ENCODE data around the gene PDHA2. TPM values are rescaled to one million over a fixed set of nuclear protein-coding genes. Genes with fewer than 3 reads are reported as not detected.

Gene PDHA2
- total and polyA plus RNA-seq, 7 donors = not detected

- Histone ChIP-seq H3K4me1 (no peaks in the 10 kb centered on the region), H3K27me3 (no peaks in the 10 kb centered on the region), H3K27ac (no peak overlapping the region), H3K36me3 (no peaks in the 10 kb centered on the region), H3K9me3 (no peaks in the 10 kb centered on the region), H3K4me3 (no peak overlapping the region)
- intact Hi-C loops (cut with DNase I) = no loop called here
- no peak for TF ChIP-seq CTCF (IDR thresholded peaks at IDR 0.05)
- no peak for TF ChIP-seq POLR2A (IDR thresholded peaks at IDR 0.05)
- TF ChIP-seq EP300 (IDR thresholded peaks at IDR 0.05) = no peak
- no peak for DNase-seq
- 92 to 95% methylated on average over 2 of the region's 2 CpGs for WGBS, 2 donors
Observed at GRCh38 chr4:95830651-95831050, 9.2 kb upstream of the PDHA2 start.

DNA sequence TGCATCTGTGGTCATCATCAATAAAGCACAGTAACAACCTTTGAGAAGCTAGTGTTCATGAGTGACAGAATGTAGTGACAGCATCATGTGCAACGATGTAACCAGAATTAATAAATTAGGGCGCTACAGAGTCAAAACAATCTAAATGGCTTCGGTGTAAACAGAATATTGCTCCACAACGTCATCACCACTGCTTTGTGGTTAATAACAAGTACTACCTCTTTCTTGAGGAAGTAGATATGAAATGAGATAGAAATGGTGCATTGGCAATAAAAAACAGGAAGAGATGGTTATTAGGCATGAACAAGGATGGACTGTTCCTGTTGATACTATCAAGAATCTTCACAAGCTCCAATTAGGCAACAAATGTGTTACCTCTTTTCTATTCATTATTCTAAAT, 8.7 kb upstream of the PDHA2 start:
- DNase-seq = no peak
- TF ChIP-seq POLR2A (IDR thresholded peaks at IDR 0.05) (no peak), POLR2AphosphoS5 (IDR thresholded peaks at IDR 0.05) (no peak), EP300 (IDR thresholded peaks at IDR 0.05) (no peak), CTCF (IDR thresholded peaks at IDR 0.05) (no peak)
- H3K4me3 ChIP-seq = no peak overlapping the region
- H3K27ac ChIP-seq = no peak overlapping the region
- no peaks in the 10 kb centered on the region for H3K4me1 ChIP-seq
- 46 to 51% methylated on average over 4 of the region's 4 CpGs for WGBS, 2 donors
- no peaks in the 10 kb centered on the region for H3K27me3 ChIP-seq
- intact Hi-C loops (cut with DNase I) = no loop called here
- H3K9me3 ChIP-seq = no peaks in the 10 kb centered on the region
- no peaks in the 10 kb centered on the region for H3K36me3 ChIP-seq

GRCh38 chr4:95833711-95834194, 6.1 kb upstream of the PDHA2 start:
- no peak overlapping the region for H3K27ac ChIP-seq
- no peaks in the 10 kb centered on the region for H3K4me1 ChIP-seq
- H3K9me3 ChIP-seq = no peaks in the 10 kb centered on the region
- intact Hi-C loops (cut with DNase I) = no loop called here
- H3K4me3 ChIP-seq = no peak overlapping the region
- no peaks in the 10 kb centered on the region for H3K36me3 ChIP-seq
- no peak for TF ChIP-seq EP300 (IDR thresholded peaks at IDR 0.05)
- TF ChIP-seq POLR2A (IDR thresholded peaks at IDR 0.05) = no peak
- no peak for TF ChIP-seq CTCF (IDR thresholded peaks at IDR 0.05)
- TF ChIP-seq POLR2AphosphoS5 (IDR thresholded peaks at IDR 0.05) = no peak
- no peaks in the 10 kb centered on the region for H3K27me3 ChIP-seq
- DNase-seq = no peak

DNA sequence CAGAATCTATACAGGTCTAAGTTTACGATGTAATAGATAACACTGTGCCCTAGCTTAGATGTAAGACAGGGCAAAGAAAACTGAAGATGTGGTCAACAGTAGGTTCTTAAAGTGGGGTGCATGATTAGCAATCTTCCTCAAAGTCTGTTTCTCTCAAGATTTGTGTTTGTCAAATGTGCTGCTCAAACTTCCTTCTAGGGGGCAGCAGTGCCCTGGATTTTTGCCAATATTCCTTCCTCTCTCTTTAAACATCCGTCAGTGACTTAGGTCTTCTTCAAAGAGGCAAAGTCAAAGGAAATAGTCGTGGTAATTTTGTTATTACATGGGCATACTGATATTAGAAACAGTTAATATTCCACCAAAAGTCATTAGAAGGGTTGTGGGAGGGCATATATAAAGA, 4.2 kb upstream of the PDHA2 start:
- Histone ChIP-seq H3K9me3 (no peaks in the 10 kb centered on the region), H3K4me3 (no peak overlapping the region), H3K27ac (no peak overlapping the region), H3K27me3 (no peaks in the 10 kb centered on the region), H3K36me3 (no peaks in the 10 kb centered on the region), H3K4me1 (no peaks in the 10 kb centered on the region)
- intact Hi-C loops (cut with DNase I) = no loop called here
- WGBS, 2 donors = 26 to 42% methylated on average over 3 of the region's 3 CpGs
- TF ChIP-seq CTCF (IDR thresholded peaks at IDR 0.05) (no peak), POLR2A (IDR thresholded peaks at IDR 0.05) (no peak), EP300 (IDR thresholded peaks at IDR 0.05) (no peak), POLR2AphosphoS5 (IDR thresholded peaks at IDR 0.05) (no peak)
- no peak for DNase-seq

- DNase-seq = no peak
- WGBS, 2 donors = 85 to 90% methylated on average over 2 of the region's 2 CpGs
- Histone ChIP-seq H3K4me1 (no peaks in the 10 kb centered on the region), H3K27me3 (no peaks in the 10 kb centered on the region), H3K9me3 (no peaks in the 10 kb centered on the region), H3K27ac (no peak overlapping the region), H3K4me3 (no peak overlapping the region), H3K36me3 (no peaks in the 10 kb centered on the region)
- intact Hi-C loops (cut with DNase I) = no loop called here
- TF ChIP-seq POLR2A (IDR thresholded peaks at IDR 0.05) = no peak
- no peak for TF ChIP-seq EP300 (IDR thresholded peaks at IDR 0.05)
- no peak for TF ChIP-seq CTCF (IDR thresholded peaks at IDR 0.05)
- TF ChIP-seq POLR2AphosphoS5 (IDR thresholded peaks at IDR 0.05) = no peak
Observed at GRCh38 chr4:95838192-95838591, 1.7 kb upstream of the PDHA2 start.

Measured in sigmoid colon (tissue), 7 donors.